GM19023 (cell line): ENCODE data around the gene WFDC5.
"Not testable (repeated sequence)": the region's sequence is repeated elsewhere in the genome, so short reads cannot be mapped to it uniquely, and the experiment has no call there.

Experiments used
- ATAC-seq: cut with Tn5 transposase; IDR thresholded peaks from one replicate; pipeline ENCODE4 v1.9.1; 2021; ENCODE audit warnings: mild to moderate bottlenecking, moderate library complexity; ENCODE audit not compliant: unreplicated experiment

WFDC5 gene, protein sequence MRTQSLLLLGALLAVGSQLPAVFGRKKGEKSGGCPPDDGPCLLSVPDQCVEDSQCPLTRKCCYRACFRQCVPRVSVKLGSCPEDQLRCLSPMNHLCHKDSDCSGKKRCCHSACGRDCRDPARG

DNA sequence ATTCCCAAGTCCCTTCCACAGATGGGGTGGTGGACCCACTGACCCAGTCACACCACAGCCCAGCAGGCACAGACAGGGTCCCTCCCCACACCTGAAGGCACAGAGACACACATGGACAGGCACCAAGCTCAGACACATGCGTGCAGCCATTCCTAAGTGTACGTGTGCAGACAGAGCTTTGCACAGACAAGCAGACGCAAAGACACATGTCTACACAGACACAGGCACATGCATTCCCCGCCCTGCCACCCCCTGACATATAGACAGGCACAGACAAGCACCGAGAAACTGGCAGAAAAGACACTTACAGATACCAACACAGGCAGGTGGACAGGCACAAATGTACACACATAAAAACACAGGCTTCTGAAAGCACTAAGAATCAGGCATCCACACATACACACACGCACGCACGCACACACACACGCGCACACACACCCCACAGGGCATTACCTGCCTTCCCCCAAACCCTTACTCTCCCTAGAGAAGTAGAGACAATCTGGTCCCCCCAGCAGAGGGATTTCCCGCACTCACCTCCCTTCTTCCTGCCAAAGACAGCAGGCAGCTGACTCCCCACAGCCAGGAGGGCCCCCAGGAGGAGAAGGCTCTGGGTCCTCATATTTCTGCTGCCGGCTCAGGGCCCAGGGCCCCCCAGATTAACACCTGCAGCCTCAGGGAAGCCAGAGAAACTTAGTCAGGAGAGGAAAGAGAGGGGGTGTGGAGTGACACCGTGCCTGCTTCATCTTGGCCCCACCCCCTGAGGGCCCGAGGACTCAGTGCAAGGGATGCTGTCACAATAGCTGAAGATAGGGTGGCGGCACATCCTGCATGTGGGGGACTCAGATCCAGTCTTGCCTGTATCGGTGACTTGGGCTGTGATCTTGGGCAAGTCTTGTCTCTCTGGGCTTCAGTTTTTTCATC is at the start of gene WFDC5:
Gene WFDC5, minus strand, starts transcription at position 710 of the 921 bp plus-strand sequence. Its CDS starts 91 bp downstream, at position 619.
- no peak for ATAC-seq

DNA sequence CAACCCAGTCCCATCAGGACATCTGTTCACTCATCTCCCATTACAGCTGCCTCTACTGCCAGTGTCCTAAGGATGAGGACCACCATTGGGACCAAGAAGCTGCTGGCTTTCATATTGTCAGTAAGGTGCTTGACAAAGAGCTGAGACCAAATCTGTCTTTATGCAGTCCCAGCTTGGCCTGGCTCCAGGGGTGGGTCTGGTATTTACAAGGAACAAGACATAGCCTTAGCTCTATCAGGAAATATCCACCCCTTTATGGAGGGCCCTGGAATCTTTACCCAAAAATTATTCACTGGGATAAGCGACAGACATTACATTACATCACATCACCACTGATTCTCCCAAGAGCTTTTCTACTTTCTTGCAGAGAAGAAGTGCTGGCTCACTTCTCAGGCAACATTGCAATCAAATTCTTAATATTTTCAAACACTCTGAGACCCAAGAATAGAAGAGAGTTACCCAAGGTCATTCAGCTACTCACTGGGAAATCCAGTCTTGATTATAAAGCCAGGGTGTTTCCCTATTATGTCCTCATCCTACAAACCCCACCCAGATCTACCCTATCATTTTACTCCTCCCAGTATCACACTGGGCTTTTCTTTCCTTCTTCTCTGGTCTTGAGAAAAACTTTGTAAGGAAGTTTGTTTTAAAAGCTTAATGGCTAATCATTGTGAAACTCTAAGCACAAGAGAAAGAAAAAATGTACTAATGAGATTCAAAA is 48.3 kb upstream of the WFDC5 start:
- no peak for ATAC-seq

DNA sequence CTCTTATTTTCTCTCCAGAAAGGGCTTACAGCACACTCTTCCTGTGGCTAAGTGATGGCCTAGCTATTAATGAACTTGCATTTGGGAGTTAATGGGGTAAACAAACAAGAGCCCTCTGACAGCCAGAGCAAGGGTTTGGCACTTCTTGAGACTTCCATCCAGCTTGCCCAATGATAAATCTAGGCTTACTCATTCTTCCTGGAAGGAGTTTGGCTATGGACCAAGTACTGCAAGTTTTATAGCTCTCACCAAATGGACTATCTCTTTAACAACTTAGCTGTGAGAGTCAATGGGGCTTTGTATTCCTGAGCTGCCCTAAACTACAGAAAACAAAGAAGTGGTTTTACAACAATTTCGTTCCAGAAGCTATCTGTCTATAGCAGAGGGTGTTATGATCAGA is 43.0 kb upstream of the WFDC5 start:
- no peak for ATAC-seq

DNA sequence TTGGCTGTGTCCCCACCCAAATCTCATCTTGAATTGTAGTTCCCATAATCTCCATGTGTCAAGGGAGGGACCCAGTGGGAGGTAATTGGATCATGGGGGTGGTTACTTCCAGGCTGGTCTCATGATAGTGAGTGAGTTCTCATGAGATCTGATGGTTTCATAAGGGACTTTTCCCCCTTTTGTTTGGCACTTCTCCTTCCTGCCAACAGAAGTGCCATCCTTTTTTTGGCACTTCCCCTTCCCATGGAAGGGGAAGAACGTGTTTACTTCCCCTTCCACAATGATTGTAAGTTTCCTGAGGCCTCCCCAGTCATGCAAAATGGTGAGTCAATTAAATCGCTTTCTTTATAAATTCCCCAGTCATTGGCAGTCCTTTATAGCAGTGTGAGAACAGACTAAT is 41.7 kb upstream of the WFDC5 start:
- ATAC-seq, result no peak

DNA sequence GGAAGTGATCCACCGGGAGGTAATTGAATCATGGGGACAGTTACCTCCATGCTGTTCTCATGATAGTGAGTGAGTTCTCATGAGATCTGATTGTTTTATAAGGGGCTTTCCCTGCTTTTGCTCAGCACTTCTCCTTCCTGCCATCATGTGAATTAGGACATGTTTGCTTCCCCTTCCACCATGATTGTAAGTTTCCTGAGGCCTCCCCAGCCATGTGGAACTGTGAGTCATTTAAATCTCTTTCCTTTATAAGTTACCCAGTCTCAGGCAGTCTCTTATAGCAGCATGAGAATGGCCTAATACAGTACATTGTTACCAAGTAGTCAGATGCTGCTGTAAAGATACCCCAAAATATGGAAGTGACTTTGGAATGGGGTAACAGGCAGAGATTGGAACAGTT is 39.8 kb upstream of the WFDC5 start:
- not testable (repeated sequence) for ATAC-seq

DNA sequence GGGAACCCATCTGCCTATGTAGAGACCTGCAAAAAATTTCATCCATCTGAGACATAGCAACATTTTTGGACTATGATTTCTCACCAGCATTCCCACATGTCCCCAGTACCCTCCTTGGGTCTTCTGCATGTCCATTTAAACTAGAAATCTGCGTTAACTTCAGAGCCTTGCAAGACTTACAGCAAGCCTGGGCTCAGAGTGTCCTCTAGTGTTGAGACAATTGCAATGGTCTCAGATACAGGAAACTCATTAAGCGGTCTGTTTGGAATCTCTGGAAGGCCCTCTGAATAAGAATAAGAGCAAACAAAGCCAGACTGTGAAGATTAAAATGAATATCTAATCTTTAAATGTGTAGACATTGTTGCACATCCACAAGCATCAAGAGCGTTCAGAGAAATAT is 39.2 kb upstream of the WFDC5 start:
- no peak for ATAC-seq

DNA sequence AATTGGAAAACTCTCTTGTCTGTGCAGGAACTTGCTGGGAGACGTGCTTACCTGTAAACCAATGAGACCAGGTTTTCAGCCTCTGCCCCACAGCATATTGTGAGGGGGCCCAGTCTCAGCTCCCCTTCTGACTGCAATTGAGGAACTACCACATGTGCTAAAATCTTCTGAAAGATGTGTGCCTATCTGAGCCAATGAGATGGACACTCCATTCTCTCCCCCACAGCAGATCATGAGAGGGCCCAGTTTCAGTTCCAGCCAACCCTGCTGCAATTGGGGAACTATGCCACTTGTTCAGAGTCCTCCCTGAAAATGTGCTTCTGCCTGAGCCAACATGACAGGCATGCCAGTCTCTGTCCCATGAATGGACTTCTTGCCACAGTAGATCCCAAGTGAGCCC is 38.8 kb upstream of the WFDC5 start:
- ATAC-seq, result no peak

DNA sequence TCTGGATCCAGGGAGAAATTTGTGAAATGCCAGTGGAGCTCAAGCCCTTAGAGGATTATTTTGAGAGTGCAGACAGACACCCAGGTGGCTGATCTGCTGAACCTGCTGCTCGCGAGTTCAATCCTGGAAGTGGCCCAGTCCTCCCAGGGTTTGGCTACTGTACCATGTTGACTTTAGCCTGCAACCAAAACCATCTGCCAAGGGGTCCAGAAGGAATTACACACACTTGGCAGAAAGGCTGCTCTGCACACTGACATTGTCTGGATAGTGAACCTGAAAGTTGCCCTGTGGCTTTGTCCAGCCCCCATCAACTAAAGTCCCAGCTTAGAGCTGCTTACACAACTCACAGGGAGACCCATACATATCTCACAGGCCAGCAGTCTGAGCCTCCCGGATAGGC is 38.2 kb upstream of the WFDC5 start:
- no peak for ATAC-seq

DNA sequence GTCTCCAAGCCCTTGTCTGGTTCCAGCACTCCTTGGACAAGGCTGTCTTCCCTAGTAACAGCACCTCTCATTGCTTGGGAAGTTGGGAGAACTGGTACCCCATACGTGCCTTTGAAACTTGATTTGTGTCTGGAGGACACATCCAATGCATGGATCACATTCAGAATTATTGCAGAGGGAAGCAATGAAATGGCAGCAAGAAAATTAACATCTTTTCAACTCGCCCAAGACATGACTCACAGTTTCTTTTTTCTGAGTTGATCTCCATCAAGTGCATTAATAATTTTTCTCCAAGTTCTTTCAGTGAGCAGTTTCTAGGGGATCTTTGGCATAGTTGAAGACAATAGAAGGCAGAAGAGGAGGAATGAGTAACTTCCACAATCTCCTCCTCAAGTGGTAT is 37.4 kb upstream of the WFDC5 start:
- ATAC-seq, result no peak

DNA sequence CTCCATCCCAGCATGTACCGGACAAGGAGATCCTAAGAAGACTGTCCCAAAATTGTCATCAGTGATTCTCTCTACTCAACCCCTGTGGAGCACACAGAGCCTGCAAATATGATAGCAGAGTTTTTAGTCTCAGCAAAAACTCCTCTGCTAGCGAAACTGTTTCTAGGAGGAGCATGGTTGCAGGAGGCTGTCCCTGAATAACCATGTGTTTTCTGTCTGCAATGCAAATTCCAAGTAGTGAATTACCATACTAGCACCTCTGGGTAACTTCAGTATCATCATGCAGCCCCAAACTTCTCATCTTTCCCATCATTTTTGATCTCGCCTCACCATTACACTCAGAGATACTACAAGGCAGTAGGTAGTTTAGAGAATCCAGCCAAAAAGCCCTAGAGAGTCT is 34.1 kb upstream of the WFDC5 start:
- no peak for ATAC-seq

DNA sequence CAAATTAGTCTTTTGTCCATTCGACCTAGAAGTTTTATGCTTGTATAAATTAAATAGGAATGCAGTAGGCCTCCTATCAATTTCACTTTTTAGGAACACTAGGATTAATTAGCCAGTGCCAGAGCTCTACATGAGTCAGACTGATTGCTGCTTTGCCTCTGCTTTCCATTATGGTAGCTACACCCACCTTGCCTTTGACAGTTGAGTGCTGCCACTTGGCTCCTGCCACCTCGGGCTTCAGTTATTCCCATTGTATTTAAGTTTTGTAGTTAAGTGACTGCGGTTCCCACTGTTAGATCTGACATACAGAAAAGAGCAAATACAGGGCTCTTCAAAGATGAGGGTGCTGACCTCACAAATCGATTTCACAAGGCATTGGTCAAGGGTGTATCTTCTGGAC is 25.9 kb upstream of the WFDC5 start:
- ATAC-seq, result no peak

DNA sequence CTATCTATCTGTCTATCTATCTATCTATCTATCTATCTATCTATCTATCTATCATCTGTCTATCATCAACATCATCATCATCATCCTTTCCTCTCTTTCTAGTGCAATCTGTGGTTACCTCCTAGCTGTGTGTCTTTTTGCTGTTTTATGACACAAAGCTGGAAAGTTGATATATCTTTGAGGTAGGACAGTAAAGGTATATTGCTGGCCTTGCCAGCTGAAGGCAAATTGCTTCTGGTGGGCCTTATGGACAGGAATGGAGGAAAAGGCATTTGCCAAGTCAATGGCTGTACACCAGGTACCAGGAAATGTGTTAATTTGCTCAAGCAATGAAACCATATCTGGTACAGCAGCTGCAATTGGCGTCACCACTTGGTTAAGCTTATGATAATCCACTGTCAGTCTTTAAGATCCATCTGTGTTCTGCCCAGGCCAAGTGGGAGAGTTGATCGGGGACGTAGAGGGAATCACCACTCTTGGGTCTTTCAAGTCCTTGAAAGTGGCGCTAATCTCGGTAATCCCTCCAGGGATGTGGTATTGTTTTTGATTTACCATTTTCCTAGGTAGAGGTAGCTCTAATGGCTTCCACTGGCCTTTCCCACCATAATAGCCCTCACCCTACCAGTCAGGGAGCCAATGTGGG is 24.9 kb upstream of the WFDC5 start:
- ATAC-seq, result not testable (repeated sequence)

DNA sequence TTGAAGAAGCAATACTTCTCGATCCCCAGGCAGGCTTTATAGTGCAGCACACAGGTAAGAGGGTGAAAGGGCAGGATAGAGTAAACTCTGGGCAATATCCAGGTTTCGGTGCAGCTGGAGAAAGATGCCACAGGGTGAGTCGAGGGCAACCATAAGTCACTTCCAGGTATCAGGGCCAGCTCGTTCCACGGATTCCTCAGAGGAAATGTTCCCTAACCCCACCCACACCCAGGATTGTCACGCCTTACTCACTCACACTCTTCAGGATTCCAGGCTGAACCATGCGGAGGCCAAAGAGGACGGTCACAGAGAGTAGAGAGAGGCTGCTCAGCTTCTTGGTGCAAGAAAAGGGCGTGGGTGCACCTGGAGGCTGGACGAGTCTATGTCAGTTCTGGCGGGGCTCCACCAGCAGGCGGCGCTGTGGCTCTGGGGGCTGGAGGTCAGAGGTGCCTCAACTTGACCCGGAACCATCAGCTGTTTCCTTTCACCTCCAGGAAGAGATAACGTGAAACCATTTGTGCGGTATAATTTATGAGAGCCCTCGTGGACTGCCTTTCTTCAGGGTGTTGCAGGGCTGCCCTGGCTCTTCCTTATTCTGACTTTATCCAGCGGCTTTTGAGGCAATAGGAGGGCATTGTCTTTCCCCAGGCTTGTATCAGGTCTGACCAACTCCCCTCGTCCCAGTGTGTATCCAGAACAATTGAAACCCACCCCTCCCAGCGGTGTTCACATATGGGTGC is 23.8 kb upstream of the WFDC5 start:
- ATAC-seq, result no peak

DNA sequence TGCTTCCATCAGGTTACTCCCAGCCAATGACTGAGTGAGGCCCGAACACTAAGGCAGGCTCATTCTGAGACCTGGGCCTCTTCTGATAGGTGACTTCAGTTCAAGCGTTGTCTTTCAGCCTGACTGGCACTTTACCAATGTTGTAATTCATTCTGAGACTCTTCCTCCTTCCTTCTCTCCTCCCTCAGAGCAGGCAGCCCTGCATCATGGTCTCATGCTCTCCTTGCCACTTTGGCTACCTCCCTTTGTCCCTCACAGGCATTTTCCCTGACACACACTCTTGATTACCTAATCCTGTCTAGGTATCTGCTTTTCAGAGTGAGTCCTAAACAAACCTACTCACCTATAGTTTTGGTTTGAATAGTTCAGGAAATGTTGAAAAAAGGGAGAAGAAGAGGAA is 21.9 kb upstream of the WFDC5 start:
- ATAC-seq, result no peak

DNA sequence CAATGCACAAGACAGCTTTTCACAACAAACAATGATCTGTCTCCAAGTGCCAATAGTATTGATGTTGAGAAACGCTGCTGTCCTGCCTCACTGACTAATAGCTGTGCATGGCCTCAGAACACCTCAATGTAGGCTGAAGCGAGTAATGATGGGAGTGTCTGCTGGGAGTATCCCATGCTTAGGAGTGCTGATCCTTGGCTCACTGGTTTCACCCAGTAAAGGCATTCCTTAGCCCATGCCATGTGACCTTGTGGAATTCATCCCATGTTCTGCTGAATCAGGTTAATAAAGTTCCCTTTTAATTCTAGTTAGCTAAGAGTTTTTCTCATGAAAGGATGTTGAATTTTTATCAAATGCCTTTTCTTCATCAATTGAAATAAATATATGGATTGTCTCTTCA is 13.1 kb upstream of the WFDC5 start:
- no peak for ATAC-seq

DNA sequence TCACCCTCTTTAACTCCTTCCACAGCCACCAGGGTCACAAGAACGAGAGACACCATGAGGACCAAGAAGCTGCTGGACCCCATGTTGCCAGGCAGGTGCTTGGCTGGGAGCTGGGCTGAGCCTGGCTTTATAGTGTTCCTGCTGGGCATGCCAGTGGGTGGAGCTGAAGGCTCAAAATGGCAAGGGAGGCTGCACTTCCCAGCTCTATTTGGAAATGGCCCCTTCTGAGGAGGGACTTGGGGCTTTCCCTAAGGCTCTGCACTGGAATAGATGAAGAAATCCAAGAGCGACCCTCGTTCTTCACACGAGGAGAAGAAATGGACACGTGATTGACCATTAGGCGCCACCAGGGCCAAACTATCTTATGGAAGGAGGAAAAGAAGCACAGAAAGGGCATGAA is 9.4 kb upstream of the WFDC5 start, which contains the start of gene WFDC12:
Gene WFDC12, minus strand, starts transcription at position 101 of the 400 bp plus-strand sequence. Its CDS starts 18 bp downstream, at position 83.
- no peak for ATAC-seq

DNA sequence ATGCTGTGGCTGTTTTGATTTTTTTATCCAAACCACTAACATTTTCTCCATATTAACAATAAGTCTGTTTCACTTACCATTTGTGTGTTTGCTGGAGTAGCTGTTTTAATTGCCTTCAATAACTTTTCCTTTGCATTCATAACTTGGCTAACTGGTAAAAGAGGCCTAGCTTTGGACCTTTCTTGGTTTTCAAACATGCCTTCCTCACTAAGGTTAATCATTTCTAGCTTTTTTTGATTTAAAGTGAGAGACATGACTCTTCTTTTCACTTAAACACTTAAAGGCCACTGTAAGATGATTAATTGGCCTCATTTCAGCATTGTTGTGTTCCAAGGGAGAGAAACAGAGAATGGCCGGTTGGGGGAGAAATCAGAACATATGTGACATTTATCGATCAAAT is 6.4 kb upstream of the WFDC5 start:
- ATAC-seq, result no peak

DNA sequence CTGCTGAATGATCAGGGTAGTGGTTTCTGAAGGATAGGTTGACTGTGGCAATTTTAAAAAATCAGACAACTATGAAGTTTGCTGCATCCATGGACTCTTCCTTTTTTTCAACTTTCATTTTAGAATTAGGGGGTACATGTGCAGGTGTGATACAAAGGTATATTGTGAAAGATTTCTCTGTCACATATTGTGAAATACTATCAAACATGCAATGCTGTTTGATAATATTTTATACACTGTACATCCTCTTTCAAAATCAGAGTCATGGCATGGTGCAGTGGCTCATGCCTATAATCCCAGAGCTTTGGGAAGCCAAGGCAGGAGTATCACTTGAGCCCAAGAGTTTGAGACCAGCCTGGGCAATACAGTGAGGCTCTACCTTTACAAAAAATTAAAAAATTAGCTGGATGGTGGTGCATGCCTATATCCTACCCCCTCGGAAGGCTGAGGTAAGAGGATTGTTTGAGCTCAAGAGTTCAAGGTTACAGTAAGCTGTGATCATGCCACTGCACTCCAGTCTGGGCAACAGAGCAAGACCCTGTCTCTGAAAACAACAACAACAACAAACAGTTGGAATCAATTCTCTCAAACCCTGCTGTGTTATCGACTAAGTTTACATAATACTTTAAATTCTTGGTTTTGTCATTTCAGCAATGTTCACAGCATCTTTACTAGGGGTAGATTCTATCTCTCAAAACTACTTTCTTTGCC is 4.7 kb upstream of the WFDC5 start:
- no peak for ATAC-seq

DNA sequence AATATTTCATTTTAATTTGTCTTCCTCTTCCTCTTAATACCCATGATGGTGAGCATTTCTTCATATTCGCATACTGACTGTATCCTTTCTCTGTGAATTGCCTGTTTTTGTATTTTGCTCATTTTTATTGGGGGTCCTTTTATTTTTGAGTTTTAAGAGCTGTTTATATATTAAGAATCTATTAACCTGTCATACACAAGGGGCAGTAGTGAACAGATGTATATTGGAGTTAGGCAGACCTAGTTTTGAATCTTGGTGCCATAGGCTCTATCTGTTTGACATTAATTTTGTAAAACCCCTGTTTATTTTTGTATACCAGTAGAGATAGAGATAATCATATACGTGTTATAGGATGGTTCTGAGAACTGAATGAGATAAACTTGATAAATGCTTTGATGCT is 3.1 kb upstream of the WFDC5 start:
- ATAC-seq, result no peak

DNA sequence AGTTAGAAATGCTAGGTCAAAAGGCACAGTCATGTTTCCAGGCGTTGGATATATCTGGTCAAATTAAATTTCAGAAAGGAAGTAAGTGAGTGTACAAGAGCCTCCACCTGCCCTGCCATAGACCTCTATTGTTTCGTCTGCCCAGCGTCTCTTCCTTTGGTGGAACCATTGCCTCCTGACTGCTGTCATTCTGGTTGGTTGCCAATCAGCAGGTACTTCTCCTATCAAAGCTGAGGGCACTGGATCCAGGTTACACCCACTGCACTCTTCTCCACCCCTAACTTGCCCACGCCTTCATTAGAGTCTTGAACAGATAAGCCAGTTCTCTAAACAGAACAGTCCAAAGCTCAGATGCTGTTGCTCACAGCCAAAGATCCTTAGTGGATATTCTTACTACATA is 2.6 kb upstream of the WFDC5 start:
- no peak for ATAC-seq
